ENCODE data around the gene CPA3.

Gene CPA3

DNA sequence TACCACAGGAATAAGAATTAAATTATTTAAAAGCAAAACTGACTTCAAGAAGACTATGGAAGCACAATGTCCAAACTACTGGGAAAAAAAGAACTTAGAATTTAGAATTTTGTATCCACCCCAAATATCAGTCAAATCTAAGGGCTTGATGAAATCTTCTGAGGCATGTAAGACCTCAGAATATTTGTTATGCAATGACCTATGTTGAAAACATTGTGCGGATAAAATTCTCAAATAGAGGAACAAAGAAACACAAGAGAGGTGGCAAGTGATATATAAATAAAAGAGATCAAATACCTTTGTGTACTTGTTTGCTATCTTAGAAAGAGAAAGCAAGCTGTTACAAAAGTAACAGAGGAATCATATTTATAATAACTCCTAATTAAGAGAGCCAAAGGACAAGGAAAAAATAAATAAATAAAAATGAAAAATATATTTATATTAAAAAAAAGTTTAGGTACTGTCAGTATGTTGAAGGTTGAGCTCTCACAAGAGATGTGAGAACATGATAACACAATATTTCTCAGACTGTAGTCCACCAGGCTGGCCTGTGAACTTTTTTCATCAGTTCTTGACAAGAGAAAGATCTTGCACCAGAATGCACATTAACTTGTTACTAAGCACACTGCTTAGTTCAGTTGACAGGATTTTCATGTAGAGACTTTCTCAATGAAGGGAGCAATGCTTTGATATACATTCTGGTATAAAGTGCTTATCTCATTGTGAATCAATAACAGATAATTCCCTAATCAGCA lies 50.0 kb downstream of the CPA3 start:
- no peak for DNase-seq (ENCODE audit: low read depth)

DNA sequence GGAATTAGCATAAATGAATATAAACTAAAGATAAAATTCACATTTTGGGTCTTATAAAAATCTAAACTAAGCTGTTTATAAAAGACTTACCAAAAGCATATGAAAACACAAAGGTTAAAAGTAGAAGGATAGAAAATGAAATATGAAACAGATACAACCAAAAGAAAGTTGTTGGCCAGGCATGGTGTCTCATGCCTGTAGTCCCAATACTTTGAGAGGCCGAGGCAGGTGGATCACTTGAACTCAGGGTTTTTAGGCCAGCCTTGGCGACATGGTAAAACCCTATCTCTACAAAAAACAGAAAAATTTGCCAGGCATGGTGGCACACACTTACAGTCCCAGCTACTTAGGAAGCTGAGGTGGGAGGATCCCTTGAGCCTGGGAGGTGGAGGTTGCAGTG lies 51.0 kb downstream of the CPA3 start:
- DNase-seq (ENCODE audit: low read depth), result no peak

DNA sequence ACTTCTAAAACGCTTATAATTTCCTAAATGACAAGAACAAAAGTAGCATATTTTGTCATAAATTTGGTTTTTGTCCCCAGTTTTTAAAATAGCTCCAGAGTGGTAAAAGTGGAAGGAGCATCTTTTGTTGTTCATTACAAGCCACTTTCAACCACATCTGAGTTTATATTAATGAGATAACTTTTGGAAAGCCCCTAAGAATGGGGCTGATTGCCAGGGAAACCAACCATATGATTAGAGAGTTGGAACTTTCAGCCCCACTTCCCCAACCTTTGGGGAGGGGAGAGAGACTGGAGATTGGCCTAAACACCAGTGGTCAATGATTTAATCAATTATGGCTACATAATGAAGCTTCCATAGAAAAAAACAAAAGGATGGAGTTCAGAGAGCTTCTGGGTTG lies 57.4 kb downstream of the CPA3 start:
- DNase-seq (ENCODE audit: low read depth), result no peak

DNA sequence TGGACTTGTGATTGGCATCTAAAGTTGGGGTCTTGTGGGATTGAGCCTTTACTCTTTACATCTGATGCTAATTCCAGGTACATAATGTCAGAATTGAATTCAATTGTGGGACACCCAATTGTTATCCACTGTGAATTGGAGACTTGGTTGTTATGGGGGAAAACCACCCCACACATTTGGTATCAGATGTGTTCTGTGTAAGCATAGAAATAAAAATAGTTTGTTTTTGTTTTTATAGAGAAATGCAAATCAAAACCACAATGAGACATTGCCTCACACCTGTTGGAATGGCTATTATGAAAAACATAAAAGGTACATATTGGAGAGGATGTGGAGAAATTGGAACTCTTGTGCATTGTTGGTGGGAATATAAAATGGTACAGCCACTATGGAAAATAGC lies 58.5 kb downstream of the CPA3 start:
- DNase-seq (ENCODE audit: low read depth), result no peak

DNA sequence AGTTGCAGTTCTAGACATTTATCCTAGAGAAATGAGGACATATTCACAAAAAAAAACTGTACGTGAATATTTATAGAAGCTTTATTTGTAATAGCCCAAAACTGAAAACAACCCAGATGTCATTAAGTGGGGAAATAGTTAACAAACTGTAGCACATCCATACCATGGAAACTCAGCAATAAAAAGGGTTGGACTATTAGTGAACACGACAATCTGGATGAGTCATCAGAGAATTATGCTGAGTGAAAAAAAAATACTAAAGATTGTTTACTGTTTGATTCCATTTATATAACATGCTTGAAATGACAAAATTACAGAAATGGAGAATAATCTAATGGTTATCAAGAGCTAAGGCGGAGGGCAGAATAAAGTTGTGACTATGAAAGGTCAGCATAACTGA lies 59.5 kb downstream of the CPA3 start:
- peak; percentile 8 for DNase-seq (ENCODE audit: low read depth)

DNA sequence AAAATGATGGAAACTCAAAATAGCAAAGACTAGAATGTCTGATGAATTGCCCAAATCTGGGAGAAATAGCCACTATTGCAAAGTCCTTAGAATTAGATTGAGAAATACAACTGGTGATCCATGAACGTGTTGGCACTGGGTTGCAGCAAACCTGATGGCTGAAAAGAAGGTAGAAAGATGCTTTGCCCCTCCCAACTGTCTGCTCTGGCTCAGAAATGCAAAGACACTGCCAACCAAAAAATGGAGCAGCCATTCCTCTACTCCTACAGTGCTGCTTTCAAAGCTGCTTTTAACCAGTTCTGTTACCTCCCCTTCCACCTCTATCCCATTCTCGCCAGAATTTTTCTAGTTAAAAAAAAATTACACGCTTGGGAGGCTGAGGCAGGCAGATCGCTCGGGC lies 60.7 kb downstream of the CPA3 start:
- DNase-seq (ENCODE audit: low read depth), result no peak

DNA sequence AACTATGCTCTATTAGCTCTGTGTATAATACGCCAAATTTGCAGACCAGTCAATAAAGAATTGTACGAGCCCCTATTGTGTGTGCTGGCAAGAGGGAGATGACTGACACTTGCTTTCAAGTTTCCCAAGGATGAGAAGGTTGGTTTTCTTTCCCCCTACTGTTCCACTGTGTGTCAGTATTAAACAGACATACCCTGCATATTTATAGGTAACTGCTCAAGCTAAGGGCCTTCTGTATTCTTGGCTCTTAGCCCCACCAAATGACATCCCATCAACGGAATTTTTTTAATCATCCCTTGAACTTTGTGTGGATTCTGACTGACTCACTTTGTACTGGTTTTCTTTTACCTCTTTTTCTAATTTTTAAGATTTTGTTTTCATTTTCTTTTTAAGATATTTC lies 65.7 kb downstream of the CPA3 start:
- peak; percentile 6 for DNase-seq (ENCODE audit: low read depth)

DNA sequence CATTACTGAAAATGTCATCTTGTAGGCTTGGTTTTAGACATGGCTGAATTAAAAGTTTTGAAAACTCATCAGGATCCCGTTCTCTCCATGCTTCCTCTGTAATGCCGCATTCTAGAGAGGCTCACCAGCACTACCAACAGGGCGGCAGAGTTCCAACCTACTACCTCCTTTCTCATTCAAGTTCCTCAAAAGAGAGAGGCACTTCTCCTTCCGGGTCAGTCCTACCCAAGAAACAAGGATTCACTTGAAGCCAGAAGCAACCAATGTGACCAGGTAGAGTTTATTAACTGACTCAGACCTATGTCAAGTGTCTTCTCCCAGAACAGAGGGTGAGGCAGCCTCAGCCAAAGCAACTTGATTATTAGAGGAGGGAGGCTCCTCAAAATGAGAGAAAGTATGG lies 66.5 kb downstream of the CPA3 start:
- DNase-seq (ENCODE audit: low read depth), result no peak

DNA sequence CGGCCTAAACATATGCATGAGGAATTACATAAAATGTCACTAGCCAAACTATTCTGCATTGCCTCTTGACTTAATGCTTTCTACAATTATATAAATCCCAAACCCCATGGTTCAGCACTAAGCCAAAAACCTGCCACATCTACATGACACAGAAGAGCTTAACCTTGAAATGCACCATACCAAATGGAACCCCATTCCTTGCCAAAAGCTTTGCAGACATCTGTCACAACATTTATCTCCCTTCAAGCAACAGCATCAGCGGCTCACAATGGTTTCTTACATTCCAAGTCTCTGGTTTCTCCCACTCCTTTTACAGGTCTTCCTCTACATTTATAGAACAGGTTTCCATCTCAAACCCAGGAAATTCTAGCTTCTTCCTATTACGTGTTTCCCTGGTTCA lies 67.9 kb downstream of the CPA3 start:
- DNase-seq (ENCODE audit: low read depth), result no peak

DNA sequence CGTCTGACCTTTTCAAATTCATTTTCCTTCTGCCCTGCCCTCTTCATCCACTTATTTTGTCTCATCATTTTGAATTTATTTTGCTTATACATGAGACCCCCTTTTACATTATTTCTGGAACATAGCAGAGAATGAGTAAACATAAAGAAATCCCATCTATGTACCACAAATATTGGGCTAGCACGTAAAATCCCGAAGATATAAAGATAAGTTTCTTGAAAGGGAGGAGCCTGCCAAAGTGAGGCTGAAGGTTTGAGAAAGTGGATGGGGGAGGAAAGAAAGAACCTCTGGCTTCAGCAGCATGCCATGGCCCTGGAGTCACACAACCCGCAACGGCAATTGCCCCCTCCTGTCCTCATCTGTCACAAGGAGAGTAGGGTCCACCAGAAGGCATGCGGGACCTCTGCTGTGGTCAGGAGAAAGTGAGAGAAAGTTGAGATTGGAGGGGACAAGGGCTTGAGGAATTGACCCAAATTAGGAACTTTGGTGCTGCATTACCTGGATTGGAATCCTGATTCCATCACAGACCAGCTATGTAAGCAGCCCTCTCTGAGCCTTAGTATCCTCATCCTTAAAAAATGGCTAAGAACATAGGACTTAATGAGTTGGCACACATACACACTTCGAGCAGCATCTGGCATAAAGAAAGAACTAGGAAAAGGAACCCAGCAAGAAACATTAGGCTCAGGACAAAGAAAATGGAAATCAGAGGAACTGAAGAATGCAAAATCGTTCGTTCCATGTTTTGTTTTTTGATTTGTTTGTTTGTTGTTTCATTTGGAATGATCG lies 72.6 kb downstream of the CPA3 start:
- DNase-seq (ENCODE audit: low read depth), result peak; percentile 8

DNA sequence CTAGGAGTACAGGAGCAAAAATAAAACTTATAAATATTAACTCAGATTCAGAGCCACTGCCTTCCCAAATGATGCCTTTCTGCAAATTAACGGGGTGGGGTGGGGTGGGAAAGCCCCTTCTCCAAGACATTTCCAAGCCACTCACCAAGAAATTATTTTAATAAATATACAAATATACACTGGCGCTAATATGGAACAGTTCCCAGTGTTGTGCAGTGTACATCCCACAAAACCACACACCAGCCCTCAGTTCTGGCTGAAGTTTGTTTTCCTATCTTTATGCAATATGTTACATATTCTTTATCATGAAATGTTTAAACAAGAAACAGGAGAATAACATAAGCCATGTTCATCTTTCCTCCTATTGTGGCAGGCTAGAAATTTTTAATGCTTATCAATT lies 73.2 kb downstream of the CPA3 start:
- no peak for DNase-seq (ENCODE audit: low read depth)

DNA sequence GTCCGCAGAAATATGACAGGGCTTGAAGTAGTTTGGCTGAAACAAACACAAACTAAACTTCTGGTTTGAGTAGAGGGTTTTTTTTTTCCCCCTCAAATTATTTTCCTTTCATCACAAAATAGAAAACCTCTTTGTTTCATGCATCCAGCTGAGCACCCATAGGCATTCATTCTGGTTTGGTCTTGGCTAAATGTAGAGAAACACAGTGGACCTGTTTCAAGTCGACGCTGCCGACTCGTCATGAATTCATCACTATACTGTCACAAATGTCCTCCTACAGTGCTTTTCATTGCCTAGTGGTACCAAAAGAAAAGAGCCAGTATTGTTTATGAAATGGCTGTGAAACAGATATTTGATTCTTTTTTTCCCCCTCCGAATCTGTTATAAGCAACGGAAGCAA lies 73.8 kb downstream of the CPA3 start:
- DNase-seq (ENCODE audit: low read depth), result no peak

DNA sequence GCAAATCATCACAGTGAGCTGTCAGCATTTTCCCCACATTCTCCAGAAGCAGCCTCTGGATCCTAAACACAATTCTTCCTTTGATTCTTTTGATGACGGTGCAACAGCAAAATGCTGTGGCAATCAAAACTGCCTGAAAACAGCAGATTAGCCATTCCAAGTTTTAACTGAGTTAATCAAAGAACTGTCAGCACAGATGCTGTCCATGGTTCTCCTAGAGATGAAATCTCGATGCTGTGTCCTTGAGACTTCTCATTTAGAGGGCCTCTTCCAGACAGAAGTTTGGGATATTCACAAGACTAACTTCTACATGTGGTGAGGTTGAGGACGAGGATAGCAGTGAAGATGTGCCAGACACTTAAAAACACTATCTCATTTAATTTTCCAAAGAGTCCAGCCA lies 75.9 kb downstream of the CPA3 start:
- DNase-seq (ENCODE audit: low read depth), result no peak

DNA sequence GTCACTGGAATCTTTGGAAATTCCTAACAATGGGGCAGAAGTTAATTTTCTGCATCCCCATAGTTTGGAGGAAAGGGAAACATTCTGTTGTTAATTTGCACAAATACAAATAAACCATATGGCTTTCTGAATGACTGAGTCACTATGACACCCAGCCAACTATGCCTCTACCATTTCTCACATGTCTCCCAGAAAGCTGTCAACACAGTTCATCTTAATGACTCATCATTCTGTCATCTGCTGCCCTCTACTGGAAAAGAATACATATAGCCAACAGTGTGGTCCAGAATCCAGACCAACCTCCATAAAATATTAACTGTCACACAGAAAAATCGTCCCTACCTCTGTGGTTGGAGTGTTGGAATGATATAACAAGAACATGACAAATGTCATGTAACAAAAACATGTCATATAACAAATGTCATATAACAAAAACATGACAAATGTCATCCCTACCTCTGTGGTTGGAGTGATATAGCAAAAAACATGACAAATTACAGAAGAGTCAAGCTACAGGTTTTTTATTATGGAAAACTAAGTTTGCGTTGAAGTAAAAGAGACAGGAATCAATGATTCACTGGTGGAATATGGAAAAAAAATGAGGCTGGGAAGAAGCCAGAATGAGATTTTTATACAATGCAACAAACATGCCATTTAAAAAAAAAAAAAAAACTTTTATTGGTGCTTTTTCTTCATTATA lies 78.6 kb downstream of the CPA3 start:
- DNase-seq (ENCODE audit: low read depth), result peak; percentile 95

DNA sequence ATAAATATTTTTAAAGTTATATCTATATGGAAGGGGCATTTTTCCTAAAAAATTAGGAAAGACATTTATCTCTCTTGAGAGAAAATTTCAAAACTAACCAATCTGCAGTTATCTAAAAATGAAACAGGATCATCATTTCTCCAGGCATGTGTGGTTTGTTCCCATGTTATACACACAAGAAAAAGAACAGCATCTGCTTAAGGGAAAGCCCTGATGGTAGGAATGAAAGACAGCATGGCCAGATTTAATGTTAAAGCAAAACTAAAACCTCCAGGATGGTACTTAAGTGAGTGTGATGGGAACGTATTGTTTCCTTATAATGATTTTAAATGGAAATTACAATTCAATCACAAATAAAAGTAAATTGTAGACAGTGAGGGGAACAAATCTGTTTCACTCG lies 80.0 kb downstream of the CPA3 start:
- DNase-seq (ENCODE audit: low read depth), result no peak
